ENCODE data around the gene RGS16. TPM values are rescaled to one million over a fixed set of nuclear protein-coding genes. Genes with fewer than 3 reads are reported as not detected.

RGS16 gene
- total RNA-seq, 1 experiment from 2014 or later, result 6.5 TPM

GRCh38 chr1:182608236-182608635 is 4.0 kb upstream of the RGS16 start:
- ChIA-PET POLR2A (no interaction called here), CTCF (interaction anchor here (1.6 to 17.3 kb wide), 2 partner anchors 13 to 177 kb away, joined by 8 to 412 read pairs; partner anchors contain the start of gene NPL), RAD21 (ENCODE audit: low non-redundant PET in 1 of 2, low total read pairs in 2 of 2, uncharacterized antibody in 2 of 2, unreplicated experiment in 2 of 2) (no interaction called here)
- H4K20me1 ChIP-seq (ENCODE audit: insufficient read depth), result no peaks in the 10 kb centered on the region
- no peak overlapping the region for H3K4me2 ChIP-seq (ENCODE audit: low read length)
- TF ChIP-seq SIN3A (IDR thresholded peaks at IDR 0.05; ENCODE audit: low read depth) (no peak), EGR1 (IDR thresholded peaks at IDR 0.05; ENCODE audit: low read depth) (no peak), ZBTB33 (IDR thresholded peaks at IDR 0.05; ENCODE audit: extremely low read depth, insufficient replicate concordance, low read length) (no peak), ZFX (IDR thresholded peaks at IDR 0.05) (no peak), CBX3 (IDR thresholded peaks at IDR 0.05; ENCODE audit: low read depth) (no peak), JUND (IDR thresholded peaks at IDR 0.05) (no peak), RAD21 (IDR thresholded peaks at IDR 0.05; ENCODE audit: low read depth) (no peak), EZH2phosphoT487 (IDR thresholded peaks at IDR 0.05; ENCODE audit: borderline replicate concordance) (no peak), EZH2 (IDR thresholded peaks at IDR 0.05) (no peak), YY1 (IDR thresholded peaks at IDR 0.05; ENCODE audit: extremely low read depth, insufficient replicate concordance, low read depth, low read length) (no peak), SRF (IDR thresholded peaks at IDR 0.05; ENCODE audit: low read depth) (no peak), CTCF (IDR thresholded peaks at IDR 0.05 in 2 of 3, conservative IDR thresholded peaks at IDR 0.05 in 1 of 3; ENCODE audit: borderline replicate concordance in 1 of 3, insufficient read depth in 1 of 3, low read depth in 2 of 3, low read length in 2 of 3) (no peak), ELF1 (IDR thresholded peaks at IDR 0.05; ENCODE audit: borderline replicate concordance, low read depth) (no peak), ZNF274 (IDR thresholded peaks at IDR 0.05; ENCODE audit: low read depth, low read length) (no peak), POLR2A (IDR thresholded peaks at IDR 0.05; ENCODE audit: borderline replicate concordance, extremely low read depth, insufficient read depth, insufficient read length) (no peak)
- TF ChIP-seq, protein P1, sequence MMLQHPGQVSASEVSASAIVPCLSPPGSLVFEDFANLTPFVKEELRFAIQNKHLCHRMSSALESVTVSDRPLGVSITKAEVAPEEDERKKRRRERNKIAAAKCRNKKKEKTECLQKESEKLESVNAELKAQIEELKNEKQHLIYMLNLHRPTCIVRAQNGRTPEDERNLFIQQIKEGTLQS (IDR thresholded peaks at IDR 0.05), result no peak
- no peak overlapping the region for H3K27ac ChIP-seq (ENCODE audit: low read depth, low read length)
- no peaks in the 10 kb centered on the region for H3K79me2 ChIP-seq (ENCODE audit: insufficient read depth, low read length)
- no peaks in the 10 kb centered on the region for H3K27me3 ChIP-seq (ENCODE audit: insufficient read depth, low read length)
- no peak overlapping the region for H2AFZ ChIP-seq (ENCODE audit: low read depth, low read length, poor library complexity, severe bottlenecking)
- no peak for DNase-seq (ENCODE audit: low read depth, low spot score)
- no TSS peak for BruUV-seq (replicated peaks)
- intact Hi-C loops (cut with micrococcal nuclease), result no loop called here
- H3K9me3 ChIP-seq (ENCODE audit: control insufficient read depth in 1 of 2, insufficient read depth in 1 of 2, low read depth in 1 of 2, low read length in 2 of 2), result no peaks in the 10 kb centered on the region
- H3K4me1 ChIP-seq (ENCODE audit: control insufficient read depth in 1 of 2, insufficient read depth in 2 of 2, low read length in 2 of 2), result peaks cover 0 to 16% of the 10 kb centered on the region in 2 experiments; a peak in 3 of 4 replicates
- no peaks in the 10 kb centered on the region for H3K36me3 ChIP-seq (ENCODE audit: control insufficient read depth in 1 of 2, insufficient read depth in 2 of 2, low read length in 2 of 2)
- no peak for ATAC-seq
- no peak overlapping the region for H3K4me3 ChIP-seq (replicated peaks in 1 of 2; ENCODE audit: low read depth in 1 of 2, low read length in 2 of 2)
- H3K9me2 ChIP-seq (ENCODE audit: insufficient read depth), result no peaks in the 10 kb centered on the region
- H3K9ac ChIP-seq (ENCODE audit: low read length), result no peak overlapping the region

Measured in HCT116 (cell line).